HepG2 (cell line): Measurements from ENCODE around the gene RASL12. TPM values are rescaled to one million over a fixed set of nuclear protein-coding genes. Genes with fewer than 3 reads are reported as not detected.

ENCODE experiments used
- ATAC-seq: fragments of 200-7000 bp; cut with Tn5 transposase; 3 replicates; pipeline ENCODE4 v1.9.1; 2020; ENCODE audit warnings: mild to moderate bottlenecking, moderate library complexity
- BruUV-seq: library from RNA; stranded (reverse); fragments of 400-500 nt; replicated peaks from 2 replicates; lab custom pipeline; 2021; lab: Mats Ljungman, UMichigan
- CTCF ChIA-PET: fragments of 300-600 bp; formaldehyde crosslinking; extraction: SDS; loops from one replicate; lab custom pipeline; 2021; ENCODE audit warnings: low total read pairs, inconsistent platforms, low intra/inter-chr PET ratio; lab: Yijun Ruan, JAX
- POLR2A ChIA-PET: fragments of 350-600 bp; sonication (Branson Sonifier 250); formaldehyde crosslinking; loops from one replicate; lab custom pipeline; 2020; ENCODE audit warnings: antibody characterized with exemption, inconsistent platforms; lab: Yijun Ruan, JAX
- DNase-seq: peaks from one replicate; pipeline ENCODE4 v3.0.0-alpha.2; 2015; ENCODE audit warnings: low spot score
- FAIRE-seq: peaks from 3 replicates; lab custom pipeline; 2011; peaks lifted over from hg19 to GRCh38; lab: Jason Lieb, UNC
- H2AFZ ChIP-seq: one replicate; pipeline ENCODE4 v1.6.1; 2011; ENCODE audit warnings: low read length, inconsistent platforms
- H3K27ac ChIP-seq: fragments of 300-600 bp; 3 replicates; pipeline ENCODE4 v1.8.0; 2011; ENCODE audit warnings: mixed run types, mild to moderate bottlenecking, mixed read lengths, low read length, inconsistent platforms; ENCODE audit not compliant: insufficient read depth; ENCODE audit errors: extremely low read length
- H3K27me3 ChIP-seq, 2 experiments: fragments of 200-600 bp in 1 of 2; 2 replicates in 1 of 2; 3 replicates in 1 of 2; pipeline versions ENCODE4 v1.6.0 to v1.8.0; 2011; ENCODE audit warnings: low read length in 2 of 2, mild to moderate bottlenecking in 2 of 2, moderate library complexity in 2 of 2, inconsistent platforms in 1 of 2; ENCODE audit not compliant: insufficient read depth in 2 of 2, control insufficient read depth in 1 of 2
- H3K36me3 ChIP-seq, 2 experiments: fragments of 200-600 bp in 1 of 2; replicated peaks in 1 of 2; 2 replicates in 1 of 2; 3 replicates in 1 of 2; pipeline versions ENCODE4 v1.5.1 to v1.8.0; 2011; ENCODE audit warnings: low read length in 2 of 2, inconsistent platforms in 1 of 2; ENCODE audit not compliant: insufficient read depth in 2 of 2, control insufficient read depth in 1 of 2
- H3K4me1 ChIP-seq: 2 replicates; pipeline ENCODE4 v1.5.1; 2012; ENCODE audit warnings: low read length, inconsistent platforms; ENCODE audit not compliant: insufficient read depth
- H3K4me2 ChIP-seq: 2 replicates; pipeline ENCODE4 v1.6.0; 2011; ENCODE audit warnings: low read depth, low read length, inconsistent platforms
- H3K4me3 ChIP-seq, 3 experiments: fragments of 200-600 bp in 1 of 3; sonication (generic), shearing (Covaris generic) in 1 of 3; replicated peaks in 1 of 3; 2 replicates each; pipeline ENCODE4 v1.5.1; 2011 to 2016; ENCODE audit warnings: low read length in 3 of 3, inconsistent platforms in 2 of 3, low read depth in 2 of 3, mild to moderate bottlenecking in 2 of 3, control low read depth in 1 of 3, mixed read lengths in 1 of 3; ENCODE audit not compliant: insufficient read depth in 1 of 3
- H3K79me2 ChIP-seq: one replicate; pipeline ENCODE4 v1.6.1; 2011; ENCODE audit warnings: low read length, inconsistent platforms; ENCODE audit not compliant: insufficient read depth
- H3K9ac ChIP-seq: 2 replicates; pipeline ENCODE4 v1.6.0; 2011; ENCODE audit warnings: mild to moderate bottlenecking, low read depth, low read length, inconsistent platforms; ENCODE audit not compliant: insufficient read depth
- H3K9me3 ChIP-seq: 2 replicates; pipeline ENCODE4 v1.5.1; 2012; ENCODE audit warnings: mild to moderate bottlenecking, low read length
- H4K20me1 ChIP-seq: 2 replicates; pipeline ENCODE4 v1.6.0; 2011; ENCODE audit warnings: inconsistent platforms, mild to moderate bottlenecking, low read length, moderate library complexity; ENCODE audit not compliant: insufficient read depth
- ATF4 ChIP-seq, 2 experiments: fragments of 450-650 bp in 1 of 2; sonication (generic) in 1 of 2; formaldehyde crosslinking; IDR thresholded peaks; 2 replicates each; pipeline versions ENCODE4 v1.5.0 to v1.8.0; 2020 to 2022; ENCODE audit warnings: mild to moderate bottlenecking in 1 of 2, missing genetic modification reagents in 1 of 2
- DPF2 ChIP-seq: sonication (generic); formaldehyde crosslinking; IDR thresholded peaks from 2 replicates; pipeline ENCODE4 v1.4.0; 2020; ENCODE audit warnings: mild to moderate bottlenecking, low read depth, missing genetic modification reagents, borderline replicate concordance
- FOXA1 ChIP-seq, 2 experiments: fragments of 450-650 bp in 1 of 2; sonication (generic) in 1 of 2; formaldehyde crosslinking in 1 of 2; IDR thresholded peaks; 2 replicates each; pipeline versions ENCODE4 v1.4.0 to v1.6.1; 2016 to 2020; ENCODE audit warnings: missing genetic modification reagents in 1 of 2
- GABPB1 ChIP-seq: IDR thresholded peaks from 2 replicates; pipeline ENCODE4 v1.6.1; 2016; ENCODE audit warnings: mild to moderate bottlenecking, missing genetic modification reagents, moderate library complexity, missing compliant biosample characterization
- PLSCR1 ChIP-seq: sonication (generic); formaldehyde crosslinking; IDR thresholded peaks from 2 replicates; pipeline ENCODE4 v1.5.0; 2020; ENCODE audit warnings: missing genetic modification reagents, mild to moderate bottlenecking, borderline replicate concordance
- SP140L ChIP-seq: sonication (generic); formaldehyde crosslinking; IDR thresholded peaks from 2 replicates; pipeline ENCODE4 v1.4.0; 2020; ENCODE audit warnings: missing genetic modification reagents, borderline replicate concordance
- TARDBP ChIP-seq: sonication (generic); formaldehyde crosslinking; IDR thresholded peaks from 2 replicates; pipeline ENCODE4 v1.8.0; 2022; ENCODE audit warnings: mild to moderate bottlenecking, missing genetic modification reagents
- TCF7 ChIP-seq: sonication (generic); IDR thresholded peaks from 2 replicates; pipeline ENCODE4 v1.6.1; 2016; ENCODE audit warnings: antibody characterized with exemption, low read depth
- U2AF2 ChIP-seq: fragments of 200-400 bp; formaldehyde crosslinking; IDR thresholded peaks from 2 replicates; pipeline ENCODE4 v1.6.1; 2017; ENCODE audit warnings: low read depth, mild to moderate bottlenecking, low read length
- ZFX ChIP-seq: sonication (generic); formaldehyde crosslinking; IDR thresholded peaks from 2 replicates; pipeline ENCODE4 v1.4.0; 2020; ENCODE audit warnings: mild to moderate bottlenecking, low read depth, missing genetic modification reagents, moderate library complexity
- ZHX1 ChIP-seq: sonication (generic); formaldehyde crosslinking; IDR thresholded peaks from 2 replicates; pipeline ENCODE4 v1.8.1; 2022; ENCODE audit warnings: low read depth, mild to moderate bottlenecking, missing genetic modification reagents
- ZNF260 ChIP-seq: sonication (generic); formaldehyde crosslinking; IDR thresholded peaks from 2 replicates; pipeline ENCODE4 v1.4.0; 2020; ENCODE audit warnings: missing genetic modification reagents, low read depth, mild to moderate bottlenecking, borderline replicate concordance
- ZNF263 ChIP-seq: sonication (generic); formaldehyde crosslinking; IDR thresholded peaks from 2 replicates; pipeline ENCODE4 v1.4.0; 2020; ENCODE audit warnings: missing genetic modification reagents
- ZNF775 ChIP-seq: sonication (generic); formaldehyde crosslinking; IDR thresholded peaks from 2 replicates; pipeline ENCODE4 v1.4.0; 2020; ENCODE audit warnings: missing genetic modification reagents, mild to moderate bottlenecking, moderate library complexity, borderline replicate concordance
- WGBS: methylation state at CpG from one replicate; pipeline ENCODE4 v1.1.6; 2017; ENCODE audit warnings: low lambda C conversion rate; 5-methylcytosine and 5-hydroxymethylcytosine counted together
- in situ Hi-C: cut with HindIII; loops from 2 replicates; pipeline ENCODE4 v1.10.0; 2017; ENCODE audit warnings: low pct_unique_long_range_greater_than_20kb; ENCODE audit not compliant: extremely low pct_ligation_motif_present
- intact Hi-C: fragments of 100-400 bp; cut with micrococcal nuclease; formaldehyde crosslinking; loops from one replicate; pipeline ENCODE4 v1.10.0; 2022; ENCODE audit not compliant: unreplicated experiment
- polyA plus RNA-seq, 8 experiments: library from polyadenylated mRNA; depleted of rRNA in 3 of 8; stranded (reverse) in 7 of 8; unstranded in 1 of 8; fragments of >200 nt; fragmentation: Illumina TruSeq in 4 of 8; extraction: Trizol in 4 of 8; gene quantifications; 2 replicates each; pipeline versions ENCODE4 v1.2.1 to v1.2.3, GENCODE V29; 2011 to 2016; ENCODE audit warnings: low read depth in 4 of 8, missing spikeins in 1 of 8, mixed read lengths in 1 of 8; ENCODE audit not compliant: insufficient read depth in 1 of 8
- total RNA-seq, 5 experiments: library from RNA; depleted of rRNA; stranded (reverse); fragments of >200 nt; fragmentation: Illumina TruSeq; extraction: Trizol; gene quantifications; 2 replicates each; pipeline ENCODE4 v1.2.3, GENCODE V29; 2016; ENCODE audit warnings: low read depth in 1 of 5
- TF ChIP-seq, protein P1 (sequence below): sonication (generic); formaldehyde crosslinking; IDR thresholded peaks from 2 replicates; pipeline ENCODE4 v1.4.0; 2020; ENCODE audit warnings: mild to moderate bottlenecking, missing genetic modification reagents
- TF ChIP-seq, protein P2 (sequence below): sonication (generic); formaldehyde crosslinking; IDR thresholded peaks from 2 replicates; pipeline ENCODE4 v1.5.0; 2020; ENCODE audit warnings: missing genetic modification reagents, mild to moderate bottlenecking, borderline replicate concordance

Gene RASL12
- total and polyA plus RNA-seq, 2 of the 13 experiments (the other 11 are each of a cell fraction or from before 2014, with no cell fraction given): 0.16 to 0.55 TPM

- no peaks in the 10 kb centered on the region for H4K20me1 ChIP-seq
- 0 out of 2 replicates have a peak overlapping the region, but pooled peaks have one; percentile 55 for H3K9ac ChIP-seq
- H3K27ac ChIP-seq: peak overlapping the region; percentile 45
- H3K27me3 ChIP-seq: no peaks in the 10 kb centered on the region
- H3K4me1 ChIP-seq: peaks cover 73% of the 10 kb centered on the region
- CTCF ChIA-PET: interaction anchor here (5.8 to 6.7 kb wide), 2 partner anchors 34 to 56 kb away, joined by 34 to 54 read pairs; no protein-coding TSS in a partner anchor
- peak overlapping the region in 2 of 3 experiments; percentile 1 to 70; a peak in 2 of 6 replicates for H3K4me3 ChIP-seq
- no TSS peak for BruUV-seq
- POLR2A ChIA-PET: interaction anchor here (0.6 to 4.0 kb wide), 5 partner anchors 10 to 211 kb away, joined by 3 to 27 read pairs (median 3); no protein-coding TSS in a partner anchor
- no peaks in the 10 kb centered on the region for H3K79me2 ChIP-seq
- FAIRE-seq (no peak), ATAC-seq (peak; percentile 17; the same call in 2 of the 3 replicates), DNase-seq (peak; percentile 56)
- WGBS: 0% methylated on average over 5 of the region's 5 CpGs
- H3K36me3 ChIP-seq: no peaks in the 10 kb centered on the region
- peak overlapping the region; percentile 89 for H3K4me2 ChIP-seq
- in situ Hi-C loops: loop anchor here (5.0 to 10.0 kb wide), 2 partner anchors 37 to 55 kb away; no protein-coding TSS in a partner anchor
- H2AFZ ChIP-seq: no peak overlapping the region
- intact Hi-C loops: no loop called here
- no peaks in the 10 kb centered on the region for H3K9me3 ChIP-seq
- TF ChIP-seq ZFX (CRISPR knock-in tag) (no peak), SP140L (CRISPR knock-in tag) (no peak), GABPB1 (CRISPR knock-in tag) (0 out of 2 replicates have a peak, but pooled peaks have one; percentile 14), ZNF260 (no peak), TCF7 (no peak), DPF2 (CRISPR knock-in tag) (peak; percentile 36; the same call in 1 of the 2 replicates), PLSCR1 (no peak), ZHX1 (no peak), ZNF263 (no peak), TARDBP (no peak), FOXA1 (IDR thresholded peaks at IDR 0.05) (no peak), FOXA1 (CRISPR knock-in tag; IDR thresholded peaks at IDR 0.05) (peak; percentile 29; the same call in 1 of the 2 replicates), U2AF2 (no peak), ZNF775 (CRISPR knock-in tag) (no peak), ATF4 (CRISPR knock-in tag; IDR thresholded peaks at IDR 0.05) (peak in 1 of 2 experiments; percentile 54; a peak in 1 of 4 replicates)
- TF ChIP-seq, protein P1, sequence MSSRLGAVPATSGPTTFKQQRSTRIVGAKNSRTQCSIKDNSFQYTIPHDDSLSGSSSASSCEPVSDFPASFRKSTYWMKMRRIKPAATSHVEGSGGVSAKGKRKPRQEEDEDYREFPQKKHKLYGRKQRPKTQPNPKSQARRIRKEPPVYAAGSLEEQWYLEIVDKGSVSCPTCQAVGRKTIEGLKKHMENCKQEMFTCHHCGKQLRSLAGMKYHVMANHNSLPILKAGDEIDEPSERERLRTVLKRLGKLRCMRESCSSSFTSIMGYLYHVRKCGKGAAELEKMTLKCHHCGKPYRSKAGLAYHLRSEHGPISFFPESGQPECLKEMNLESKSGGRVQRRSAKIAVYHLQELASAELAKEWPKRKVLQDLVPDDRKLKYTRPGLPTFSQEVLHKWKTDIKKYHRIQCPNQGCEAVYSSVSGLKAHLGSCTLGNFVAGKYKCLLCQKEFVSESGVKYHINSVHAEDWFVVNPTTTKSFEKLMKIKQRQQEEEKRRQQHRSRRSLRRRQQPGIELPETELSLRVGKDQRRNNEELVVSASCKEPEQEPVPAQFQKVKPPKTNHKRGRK (CRISPR knock-in tag): no peak
- TF ChIP-seq, protein P2, sequence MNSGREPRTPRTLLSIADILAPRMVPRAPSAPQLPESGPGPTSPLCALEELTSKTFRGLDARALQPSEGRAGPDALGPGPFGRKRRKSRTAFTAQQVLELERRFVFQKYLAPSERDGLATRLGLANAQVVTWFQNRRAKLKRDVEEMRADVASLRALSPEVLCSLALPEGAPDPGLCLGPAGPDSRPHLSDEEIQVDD (CRISPR knock-in tag): no peak
Measured at GRCh38 chr15:65089206-65089824, 21.5 kb upstream of the RASL12 start.
